HG02943 (cell line): ENCODE data around the gene TNNT1.
"Not testable (repeated sequence)": the region's sequence is repeated elsewhere in the genome, so short reads cannot be mapped to it uniquely, and the experiment has no call there.

ENCODE experiments used
- ATAC-seq: cut with Tn5 transposase; IDR thresholded peaks from one replicate; pipeline ENCODE4 v1.9.1; 2021; ENCODE audit warnings: mild to moderate bottlenecking, low read depth, moderate library complexity; ENCODE audit not compliant: unreplicated experiment

Gene TNNT1

GRCh38 chr19:55112777-55113569 lies 36.0 kb downstream of the TNNT1 start:
- ATAC-seq, result no peak

- ATAC-seq, result no peak
Measured at GRCh38 chr19:55112246-55112776, 36.7 kb downstream of the TNNT1 start.

DNA sequence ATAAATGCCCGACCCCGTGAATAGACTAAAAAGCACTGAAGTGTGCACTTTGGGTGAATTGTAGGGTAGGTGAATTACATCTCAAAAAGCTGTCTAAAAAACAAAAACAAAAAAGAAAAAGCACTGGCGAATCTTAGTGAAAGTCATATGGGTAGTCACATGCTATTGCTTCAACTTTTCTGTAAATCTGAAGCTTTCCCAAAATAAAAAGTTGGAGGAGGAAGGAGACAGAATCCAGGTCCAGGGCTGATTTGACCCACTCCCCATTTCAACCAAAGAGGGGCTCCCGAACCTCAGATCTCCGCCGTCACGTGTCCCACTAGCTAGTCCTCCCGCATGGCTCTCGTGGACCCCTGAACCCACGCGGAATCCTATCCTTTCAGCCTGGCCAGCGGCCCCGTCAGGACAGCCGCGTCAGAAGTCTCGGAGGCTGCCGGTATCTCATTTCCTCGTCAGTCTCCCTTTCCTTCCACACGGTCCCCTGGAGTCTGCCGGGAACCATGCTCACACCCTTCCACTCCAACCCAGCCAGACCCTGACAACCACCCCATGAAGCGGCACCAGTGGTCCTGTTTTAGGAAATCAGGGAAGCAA lies 37.7 kb downstream of the TNNT1 start:
- no peak for ATAC-seq

- no peak for ATAC-seq
Measured at GRCh38 chr19:55109527-55110291, 39.3 kb downstream of the TNNT1 start.

DNA sequence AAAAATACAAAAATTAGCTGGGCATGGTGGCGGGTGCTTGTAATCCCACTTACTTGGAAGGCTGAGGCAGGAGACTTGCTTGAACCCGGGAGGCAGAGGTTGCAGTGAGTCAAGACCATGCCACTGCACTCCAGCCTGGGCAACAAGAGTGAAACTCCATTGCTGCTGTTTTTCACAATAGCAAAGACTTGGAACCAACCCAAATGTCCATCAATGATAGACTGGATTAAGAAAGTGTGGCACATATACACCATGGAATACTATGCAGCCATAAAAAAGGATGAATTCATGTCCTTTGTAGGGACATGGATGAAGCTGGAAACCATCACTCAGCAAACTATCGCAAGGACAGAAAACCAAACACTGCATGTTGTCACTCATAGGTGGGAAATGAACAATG lies 41.8 kb downstream of the TNNT1 start:
- ATAC-seq, result not testable (repeated sequence)

DNA sequence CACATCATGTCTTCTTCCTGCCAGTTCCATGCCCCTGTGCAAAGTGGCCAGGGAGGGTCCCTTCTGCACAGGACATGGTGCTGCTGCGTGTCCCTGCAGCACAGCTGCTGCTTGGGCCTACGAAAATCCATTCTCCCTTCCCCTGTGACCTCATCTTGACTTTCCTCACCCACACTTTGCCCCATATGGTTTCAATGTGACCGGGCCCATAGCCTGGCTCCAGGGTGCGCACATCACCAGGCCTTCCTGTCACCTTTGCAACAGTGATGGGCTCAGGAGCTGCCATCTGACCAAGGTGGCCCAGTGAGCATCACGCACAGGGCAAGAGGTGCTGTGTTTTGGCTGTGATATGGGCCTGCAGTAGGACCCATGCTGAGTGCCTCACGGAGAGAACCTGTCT lies 42.4 kb downstream of the TNNT1 start:
- ATAC-seq, result no peak

- no peak for ATAC-seq
Measured at GRCh38 chr19:55105237-55105636, 43.8 kb downstream of the TNNT1 start.

DNA sequence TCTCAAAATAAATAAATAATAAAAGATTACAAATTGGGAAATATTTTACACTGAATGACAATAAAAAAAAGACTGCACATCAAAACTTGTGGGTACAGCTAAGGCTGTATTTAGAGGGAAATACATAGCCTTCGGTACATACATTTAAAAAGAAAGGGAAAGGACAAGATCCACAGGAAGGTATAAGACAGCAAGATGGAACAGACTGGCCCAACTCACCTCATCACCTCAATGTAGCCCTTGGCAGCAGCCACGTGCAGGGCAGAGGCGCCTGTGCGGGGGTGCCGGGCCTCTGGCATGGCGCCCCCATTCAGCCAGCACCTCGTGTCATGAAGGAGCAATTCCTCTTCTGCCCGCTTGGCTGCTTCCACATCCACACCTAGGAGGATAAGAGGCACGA lies 45.8 kb downstream of the TNNT1 start:
- ATAC-seq, result no peak

DNA sequence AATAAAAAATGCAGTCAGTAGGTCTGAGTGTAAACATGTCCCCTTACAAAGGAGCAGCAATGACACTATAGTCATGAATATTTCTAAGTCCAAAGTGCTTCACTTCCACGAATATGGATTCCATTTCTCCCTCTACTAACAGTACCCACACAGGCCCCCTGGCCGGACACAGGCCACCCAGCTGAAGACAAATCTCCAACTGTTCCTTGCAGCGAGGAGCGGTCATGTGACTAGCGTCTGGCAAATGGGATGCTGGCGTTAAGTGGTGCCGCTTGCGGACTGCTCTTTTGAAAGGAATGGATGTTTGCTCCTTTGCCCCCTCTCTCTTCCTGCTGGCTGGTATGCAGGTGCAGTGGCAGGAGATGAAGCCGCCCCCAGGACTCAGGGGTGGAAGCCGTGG lies 47.7 kb downstream of the TNNT1 start:
- no peak for ATAC-seq

- ATAC-seq, result no peak
Measured at GRCh38 chr19:55099557-55100506, 49.2 kb downstream of the TNNT1 start.

- no peak for ATAC-seq
Measured at GRCh38 chr19:55098716-55099556, 50.1 kb downstream of the TNNT1 start.

DNA sequence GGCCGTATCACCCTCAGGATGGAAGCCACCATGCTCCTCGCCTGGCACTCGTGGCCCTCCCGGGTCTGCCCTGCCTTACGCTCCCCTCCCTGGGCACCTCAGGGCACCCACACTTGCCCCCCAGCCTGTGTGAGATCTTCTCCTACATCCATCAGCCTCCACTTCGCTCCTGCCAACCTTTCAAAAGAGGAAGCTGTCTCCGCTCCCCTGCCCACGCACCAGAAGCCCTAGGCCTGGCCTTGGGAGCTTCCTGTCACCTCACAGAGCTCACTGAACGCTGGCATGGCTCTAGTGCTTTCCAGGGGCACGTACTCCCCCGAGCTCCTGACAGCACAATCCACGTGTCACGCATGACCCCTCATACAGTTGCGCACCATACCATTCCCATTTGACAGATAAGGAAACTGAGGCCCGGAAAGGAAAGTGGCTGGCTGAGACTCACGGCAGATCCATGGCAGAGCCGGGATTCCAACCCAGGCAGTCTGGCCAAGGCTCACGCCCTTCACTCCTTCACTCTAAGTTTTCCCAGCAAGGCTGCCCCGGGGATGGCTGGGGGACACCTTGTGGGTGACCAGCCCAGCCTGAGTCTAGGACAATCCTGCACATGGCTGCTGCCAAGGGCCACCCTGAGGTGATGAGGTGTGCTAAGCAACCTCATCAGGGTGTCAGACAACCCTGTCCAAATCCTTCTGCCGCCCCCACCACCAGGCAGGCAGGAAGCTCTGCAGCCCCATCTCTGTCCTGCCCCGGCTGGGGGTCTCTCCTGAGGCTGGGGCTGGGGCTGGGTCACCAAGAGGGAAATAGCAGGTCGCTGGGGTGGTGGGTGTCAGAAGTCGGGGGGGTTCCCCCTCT lies 50.9 kb downstream of the TNNT1 start:
- no peak for ATAC-seq

GRCh38 chr19:55096061-55096701 lies 52.8 kb downstream of the TNNT1 start:
- no peak for ATAC-seq

DNA sequence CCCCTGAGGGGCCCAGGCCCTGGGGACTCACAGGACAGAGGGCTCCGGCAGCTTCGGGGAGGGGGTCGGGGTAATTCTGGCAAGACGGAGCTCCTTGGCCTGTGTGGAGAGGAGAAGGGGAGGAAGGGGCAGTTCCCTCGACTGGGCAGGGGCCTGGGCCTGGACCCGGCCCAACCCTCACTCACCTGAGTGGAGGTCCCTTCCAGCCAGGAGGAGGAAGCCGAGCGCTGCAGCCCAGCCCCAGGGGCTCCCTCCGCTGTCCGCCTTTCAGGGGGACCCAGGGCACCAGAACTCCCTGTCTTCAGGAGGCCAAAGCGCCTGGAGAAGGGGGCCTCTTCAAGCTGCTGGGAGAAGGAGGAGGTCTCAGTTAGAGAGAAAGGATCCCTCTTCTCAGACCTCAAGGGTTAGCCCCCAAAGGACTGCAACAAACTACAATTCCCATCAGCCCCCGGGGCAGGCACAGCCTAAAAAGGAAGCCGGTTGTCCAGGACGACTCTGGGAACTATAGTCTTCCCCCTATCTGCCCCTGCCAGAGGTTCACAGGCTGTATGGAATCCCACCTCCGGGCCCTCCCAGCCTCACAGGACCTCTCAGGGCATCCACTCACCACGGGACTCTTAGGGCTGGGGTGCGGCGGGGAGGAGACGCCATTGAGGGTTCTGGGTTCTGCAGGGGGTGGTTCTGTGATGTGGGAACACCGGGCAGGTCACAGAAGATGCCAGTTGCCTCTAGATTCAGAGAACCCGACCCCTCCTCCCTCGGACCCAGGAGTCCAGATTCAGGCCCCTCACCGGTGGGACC lies 53.5 kb downstream of the TNNT1 start:
- ATAC-seq, result no peak

- no peak for ATAC-seq
Measured at GRCh38 chr19:55094456-55095259, 54.3 kb downstream of the TNNT1 start.
